GM12878 (cell line): Measurements from ENCODE around the gene COL1A1. TPM values are rescaled to one million over a fixed set of nuclear protein-coding genes. Genes with fewer than 3 reads are reported as not detected.

ENCODE experiments used
- ATAC-seq: fragments of 200-7000 bp; cut with Tn5 transposase; 3 replicates; pipeline ENCODE4 v1.9.1; 2020; ENCODE audit warnings: mild to moderate bottlenecking, moderate library complexity
- BruUV-seq: library from RNA; stranded (reverse); fragments of 400-500 nt; replicated peaks from 2 replicates; lab custom pipeline; 2021; lab: Mats Ljungman, UMichigan
- CTCF ChIA-PET: fragments of 300-600 bp; sonication (Branson Sonifier 250); formaldehyde crosslinking; extraction: SDS; loops from one replicate; lab custom pipeline; 2021; ENCODE audit warnings: inconsistent platforms; lab: Yijun Ruan, JAX
- POLR2A ChIA-PET: fragments of 350-600 bp; formaldehyde crosslinking; extraction: SDS; loops from one replicate; lab custom pipeline; 2021; ENCODE audit warnings: inconsistent platforms; lab: Charles Lee
- RAD21 ChIA-PET: fragments of 300-600 bp; sonication (Branson Sonifier 250); formaldehyde crosslinking; loops from one replicate; lab custom pipeline; 2023; ENCODE audit warnings: antibody characterized with exemption; ENCODE audit not compliant: unreplicated experiment; lab: Charles Lee
- SMC1A ChIA-PET: fragments of 300-600 bp; sonication (Branson Sonifier 250); formaldehyde crosslinking; loops from one replicate; lab custom pipeline; 2023; ENCODE audit not compliant: unreplicated experiment, uncharacterized antibody; lab: Charles Lee
- DNase-seq: peaks from one replicate; pipeline ENCODE4 v3.0.0-alpha.2; 2011; ENCODE audit warnings: low read depth, low spot score
- FAIRE-seq: peaks from 3 replicates; lab custom pipeline; 2011; peaks lifted over from hg19 to GRCh38; lab: Jason Lieb, UNC
- H2AFZ ChIP-seq: 2 replicates; pipeline ENCODE4 v1.6.0; 2011; ENCODE audit warnings: low read depth, low read length, control low read depth; ENCODE audit not compliant: control insufficient read depth
- H3K27ac ChIP-seq: 2 replicates; pipeline ENCODE4 v1.5.1; 2011; ENCODE audit warnings: control low read depth; ENCODE audit not compliant: control insufficient read depth, insufficient read depth
- H3K27me3 ChIP-seq, 2 experiments: replicated peaks in 1 of 2; 2 replicates each; pipeline versions ENCODE4 v1.6.0 to v1.6.1; 2011; ENCODE audit warnings: low read length in 1 of 2; ENCODE audit not compliant: control insufficient read depth in 2 of 2, insufficient read depth in 2 of 2
- H3K36me3 ChIP-seq, 2 experiments: 2 replicates each; pipeline ENCODE4 v1.5.1; 2011; ENCODE audit warnings: low read length in 1 of 2; ENCODE audit not compliant: control insufficient read depth in 2 of 2, insufficient read depth in 2 of 2
- H3K4me1 ChIP-seq: 2 replicates; pipeline ENCODE4 v1.6.1; 2011; ENCODE audit warnings: mild to moderate bottlenecking, low read length, moderate library complexity, mixed read lengths; ENCODE audit not compliant: control insufficient read depth, insufficient read depth
- H3K4me2 ChIP-seq: 2 replicates; pipeline ENCODE4 v1.6.0; 2011; ENCODE audit warnings: control low read depth; ENCODE audit not compliant: control insufficient read depth, insufficient read depth
- H3K4me3 ChIP-seq: fragments of 200-600 bp; sonication (generic); 2 replicates; pipeline ENCODE4 v1.5.1; 2016
- H3K79me2 ChIP-seq: 2 replicates; pipeline ENCODE4 v1.6.0; 2011; ENCODE audit warnings: low read length; ENCODE audit not compliant: control insufficient read depth, insufficient read depth
- H3K9ac ChIP-seq: 2 replicates; pipeline ENCODE4 v1.8.0; 2011; ENCODE audit warnings: low read length, control low read depth, mixed read lengths; ENCODE audit not compliant: control insufficient read depth, insufficient read depth
- H3K9me3 ChIP-seq: replicated peaks from 3 replicates; pipeline ENCODE4 v1.5.1; 2011; ENCODE audit warnings: mild to moderate bottlenecking, low read length; ENCODE audit not compliant: control insufficient read depth, insufficient read depth
- H4K20me1 ChIP-seq: 2 replicates; pipeline ENCODE4 v1.6.0; 2011; ENCODE audit not compliant: control insufficient read depth, insufficient read depth
- ATF3 ChIP-seq: IDR thresholded peaks from 2 replicates; pipeline ENCODE4 v1.6.1; 2011; ENCODE audit warnings: low read depth, mild to moderate bottlenecking, low read length, moderate library complexity, borderline replicate concordance; ENCODE audit errors: extremely low read depth
- BCL11A ChIP-seq: IDR thresholded peaks from 2 replicates; pipeline ENCODE4 v1.6.1; 2011; ENCODE audit warnings: low read depth, low read length
- CEBPB ChIP-seq, 2 experiments: fragments of 150-350 bp in 1 of 2; IDR thresholded peaks; 2 replicates each; pipeline ENCODE4 v1.6.1; 2012 to 2014; ENCODE audit warnings: low read depth in 2 of 2, low read length in 2 of 2, borderline replicate concordance in 1 of 2, inconsistent platforms in 1 of 2
- ELK1 ChIP-seq: IDR thresholded peaks from 2 replicates; pipeline ENCODE4 v1.6.1; 2012; ENCODE audit warnings: low read depth, low read length, improper control_type of control experiment
- FOXM1 ChIP-seq: IDR thresholded peaks from 2 replicates; pipeline ENCODE4 v1.6.1; 2012; ENCODE audit warnings: low read depth, mild to moderate bottlenecking, inconsistent platforms, low read length, moderate library complexity
- GATAD2B ChIP-seq: fragments of 450-650 bp; conservative IDR thresholded peaks from 2 replicates; pipeline ENCODE4 v1.6.1; 2017; ENCODE audit warnings: low read depth, mild to moderate bottlenecking, moderate library complexity
- MTA2 ChIP-seq: fragments of 450-650 bp; IDR thresholded peaks from 2 replicates; pipeline ENCODE4 v1.6.1; 2016; ENCODE audit warnings: low read depth, mild to moderate bottlenecking, moderate library complexity
- SMAD1 ChIP-seq: fragments of 450-650 bp; IDR thresholded peaks from 2 replicates; pipeline ENCODE4 v1.6.1; 2018; ENCODE audit warnings: mild to moderate bottlenecking, low read depth; ENCODE audit not compliant: partially characterized antibody
- ZNF217 ChIP-seq: fragments of 450-650 bp; IDR thresholded peaks from 2 replicates; pipeline ENCODE4 v1.6.1; 2017; ENCODE audit warnings: antibody characterized with exemption, mild to moderate bottlenecking
- WGBS: methylation state at CpG from one replicate; pipeline ENCODE4 v1.1.6; 2016; ENCODE audit warnings: low lambda C conversion rate; ENCODE audit not compliant: insufficient replicate concordance, insufficient coverage; ENCODE audit errors: missing lambda C conversion rate; 5-methylcytosine and 5-hydroxymethylcytosine counted together
- in situ Hi-C: fragments of 300-500 bp; cut with MboI; formaldehyde crosslinking; loops from 9 replicates; pipeline ENCODE4 v1.14.3; 2018; ENCODE audit warnings: mixed read lengths
- intact Hi-C: fragments of 100-400 bp; cut with micrococcal nuclease; formaldehyde crosslinking; loops from one replicate; pipeline ENCODE4 v1.14.2; 2022; ENCODE audit not compliant: unreplicated experiment
- polyA plus RNA-seq, 11 experiments: library from polyadenylated mRNA; depleted of rRNA in 4 of 11; unstranded in 6 of 11; stranded (reverse) in 5 of 11; fragments of >200 nt; fragmentation: Nextera tagmentation in 4 of 11; fragmentation: Illumina TruSeq in 1 of 11; extraction: Ambion mirVana in 4 of 11; extraction: Trizol in 1 of 11; gene quantifications; 1 replicate in 1 of 11; 2 replicates in 10 of 11; pipeline versions ENCODE4 v1.2.1 to v1.2.3, GENCODE V29; 2011 to 2016; ENCODE audit warnings: inconsistent platforms in 2 of 11, missing spikeins in 2 of 11, low read depth in 1 of 11
- total RNA-seq, 4 experiments: library from RNA; depleted of rRNA in 3 of 4; stranded (reverse); fragments of >200 nt in 3 of 4; fragmentation: Illumina TruSeq in 1 of 4; extraction: Trizol in 1 of 4; gene quantifications; 2 replicates each; pipeline versions ENCODE4 v1.2.1 to v1.2.3, GENCODE V29; 2013 to 2021
- TF ChIP-seq, protein P1 (sequence below): fragments of 450-650 bp; conservative IDR thresholded peaks from 2 replicates; pipeline ENCODE4 v1.6.1; 2017; ENCODE audit warnings: mild to moderate bottlenecking, moderate library complexity
- TF ChIP-seq, protein P2 (sequence below): IDR thresholded peaks from 2 replicates; pipeline ENCODE4 v1.6.1; 2011; ENCODE audit warnings: mild to moderate bottlenecking, low read depth, low read length, moderate library complexity; ENCODE audit not compliant: insufficient replicate concordance

COL1A1 gene
- total and polyA plus RNA-seq, 10 of the 15 experiments (the other 5 are each of a cell fraction or from before 2014, with no cell fraction given), result 0.18 to 7.7 (median 2.3) TPM

DNA sequence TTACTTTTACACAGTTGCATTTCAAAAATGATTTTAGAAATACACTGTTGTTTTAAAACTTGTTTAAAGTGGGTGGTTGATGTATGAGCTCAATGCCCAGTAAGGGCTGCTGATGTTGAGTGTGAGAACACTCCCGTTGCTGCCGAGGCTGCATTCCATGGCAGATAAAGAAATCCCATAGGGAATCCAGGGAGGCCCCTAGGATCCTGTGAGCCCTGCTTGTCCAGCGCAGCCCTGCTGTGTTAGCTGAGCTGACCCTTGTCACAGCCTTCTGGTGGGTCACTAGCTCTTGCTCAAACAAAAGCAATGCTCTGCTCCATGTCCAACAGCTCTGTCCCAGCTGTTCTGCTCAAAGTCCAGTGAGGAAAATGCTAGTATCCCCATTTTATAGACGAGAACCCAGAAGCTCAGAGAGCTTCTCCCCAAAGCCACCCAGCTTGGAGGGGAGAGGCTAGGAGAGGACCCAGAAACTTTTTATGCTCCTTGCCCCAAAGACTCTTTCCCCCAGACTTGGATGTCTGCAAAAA is 18.6 kb upstream of the COL1A1 start:
- Histone ChIP-seq H2AFZ (no peak overlapping the region), H3K4me2 (no peak overlapping the region), H3K36me3 (no peaks in the 10 kb centered on the region), H3K4me3 (no peak overlapping the region), H3K27me3 (no peaks in the 10 kb centered on the region), H3K9ac (no peak overlapping the region), H3K79me2 (no peaks in the 10 kb centered on the region), H4K20me1 (no peaks in the 10 kb centered on the region), H3K9me3 (no peaks in the 10 kb centered on the region; the same call in 1 of the 3 replicates), H3K4me1 (peaks cover 11% of the 10 kb centered on the region), H3K27ac (no peak overlapping the region)
- in situ Hi-C loops (no loop called here), intact Hi-C loops (no loop called here)
- TF ChIP-seq ATF3, result no peak
- no peak for TF ChIP-seq MTA2
- TF ChIP-seq BCL11A, result no peak
- DNase-seq, result no peak
- ATAC-seq, result no peak
- ChIA-PET POLR2A (interaction anchor here (0.6 kb wide), 2 partner anchors 108 to 166 kb away, joined by 4 to 9 read pairs; no protein-coding TSS in a partner anchor), RAD21 (interaction anchor here (1.3 kb wide), 1 partner anchor 20 kb away, joined by 3 read pairs; no protein-coding TSS in a partner anchor), SMC1A (interaction anchor here (1.5 to 1.7 kb wide), 2 partner anchors 75 to 91 kb away, joined by 3 to 4 read pairs; no protein-coding TSS in a partner anchor), CTCF (interaction anchor here (1.3 to 5.8 kb wide), 3 partner anchors 19 to 126 kb away, joined by 6 to 39 read pairs (median 7); partner anchors contain the start of gene COL1A1)
- WGBS, result 57% methylated on average over 4 of the region's 4 CpGs
- FAIRE-seq, result no peak
- BruUV-seq, result no TSS peak

DNA sequence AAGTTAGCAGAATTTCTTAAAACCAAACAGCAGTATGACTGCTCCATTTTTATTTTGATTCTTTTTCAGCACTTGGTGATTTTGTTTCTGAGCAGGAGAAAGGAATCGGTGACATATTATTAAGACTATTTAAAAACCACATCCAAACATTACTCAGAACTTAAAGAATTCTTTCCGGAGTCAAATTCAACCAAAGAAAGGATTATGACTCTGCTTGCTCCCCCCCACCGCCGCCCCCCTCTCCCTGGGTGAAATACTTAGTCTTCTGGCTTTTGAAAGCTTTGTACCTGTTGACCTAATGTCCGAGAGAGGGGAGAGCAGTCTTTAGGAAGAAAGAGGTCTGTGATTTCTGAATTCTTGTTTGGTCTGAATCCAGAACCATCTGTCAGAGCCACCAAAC is 17.9 kb upstream of the COL1A1 start:
- H3K27ac ChIP-seq, result no peak overlapping the region
- intact Hi-C loops (no loop called here), in situ Hi-C loops (no loop called here)
- ChIA-PET RAD21 (interaction anchor here (1.2 to 1.3 kb wide), 3 partner anchors 19 to 55 kb away, joined by 3 to 5 read pairs (median 3); partner anchors contain the start of gene TMEM92), CTCF (interaction anchor here (1.4 to 5.8 kb wide), 3 partner anchors 18 to 125 kb away, joined by 4 to 39 read pairs (median 6); partner anchors contain the start of gene COL1A1), SMC1A (interaction anchor here (1.0 to 1.5 kb wide), 3 partner anchors 17 to 115 kb away, joined by 3 read pairs; no protein-coding TSS in a partner anchor), POLR2A (interaction anchor here (0.6 kb wide), 3 partner anchors 108 to 253 kb away, joined by 4 to 9 read pairs (median 4); no protein-coding TSS in a partner anchor)
- FAIRE-seq (no peak), DNase-seq (no peak), ATAC-seq (no peak; the same call in 2 of the 3 replicates)
- no peaks in the 10 kb centered on the region for H3K36me3 ChIP-seq
- WGBS, result 0% methylated on average over 5 of the region's 5 CpGs
- peaks cover 11% of the 10 kb centered on the region for H3K4me1 ChIP-seq
- no peak overlapping the region for H3K4me2 ChIP-seq
- no peak overlapping the region for H3K9ac ChIP-seq
- no peaks in the 10 kb centered on the region for H3K79me2 ChIP-seq
- H3K9me3 ChIP-seq, result no peaks in the 10 kb centered on the region
- no TSS peak for BruUV-seq
- H2AFZ ChIP-seq, result no peak overlapping the region
- no peaks in the 10 kb centered on the region for H3K27me3 ChIP-seq
- H3K4me3 ChIP-seq, result no peak overlapping the region
- no peaks in the 10 kb centered on the region for H4K20me1 ChIP-seq
- no peak for TF ChIP-seq SMAD1
- TF ChIP-seq, protein P1, sequence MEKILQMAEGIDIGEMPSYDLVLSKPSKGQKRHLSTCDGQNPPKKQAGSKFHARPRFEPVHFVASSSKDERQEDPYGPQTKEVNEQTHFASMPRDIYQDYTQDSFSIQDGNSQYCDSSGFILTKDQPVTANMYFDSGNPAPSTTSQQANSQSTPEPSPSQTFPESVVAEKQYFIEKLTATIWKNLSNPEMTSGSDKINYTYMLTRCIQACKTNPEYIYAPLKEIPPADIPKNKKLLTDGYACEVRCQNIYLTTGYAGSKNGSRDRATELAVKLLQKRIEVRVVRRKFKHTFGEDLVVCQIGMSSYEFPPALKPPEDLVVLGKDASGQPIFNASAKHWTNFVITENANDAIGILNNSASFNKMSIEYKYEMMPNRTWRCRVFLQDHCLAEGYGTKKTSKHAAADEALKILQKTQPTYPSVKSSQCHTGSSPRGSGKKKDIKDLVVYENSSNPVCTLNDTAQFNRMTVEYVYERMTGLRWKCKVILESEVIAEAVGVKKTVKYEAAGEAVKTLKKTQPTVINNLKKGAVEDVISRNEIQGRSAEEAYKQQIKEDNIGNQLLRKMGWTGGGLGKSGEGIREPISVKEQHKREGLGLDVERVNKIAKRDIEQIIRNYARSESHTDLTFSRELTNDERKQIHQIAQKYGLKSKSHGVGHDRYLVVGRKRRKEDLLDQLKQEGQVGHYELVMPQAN, result no peak
- TF ChIP-seq FOXM1, result no peak
- TF ChIP-seq, protein P2, sequence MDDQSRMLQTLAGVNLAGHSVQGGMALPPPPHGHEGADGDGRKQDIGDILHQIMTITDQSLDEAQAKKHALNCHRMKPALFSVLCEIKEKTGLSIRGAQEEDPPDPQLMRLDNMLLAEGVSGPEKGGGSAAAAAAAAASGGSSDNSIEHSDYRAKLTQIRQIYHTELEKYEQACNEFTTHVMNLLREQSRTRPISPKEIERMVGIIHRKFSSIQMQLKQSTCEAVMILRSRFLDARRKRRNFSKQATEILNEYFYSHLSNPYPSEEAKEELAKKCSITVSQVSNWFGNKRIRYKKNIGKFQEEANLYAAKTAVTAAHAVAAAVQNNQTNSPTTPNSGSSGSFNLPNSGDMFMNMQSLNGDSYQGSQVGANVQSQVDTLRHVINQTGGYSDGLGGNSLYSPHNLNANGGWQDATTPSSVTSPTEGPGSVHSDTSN, result no peak
- TF ChIP-seq ELK1, result no peak
- no peak for TF ChIP-seq CEBPB (IDR thresholded peaks at IDR 0.05; ENCODE audit: borderline replicate concordance in 1 of 2, low read depth in 2 of 2, low read length in 2 of 2)
- no peak for TF ChIP-seq ZNF217
- no peak for TF ChIP-seq GATAD2B
